Stimulated activated CD8-positive, alpha-beta memory T cell treated with anti-CD3 and anti-CD28 coated beads, Interleukin-12 subunit alpha, Interleukin-12 subunit beta, amount 100 ng/mL, for 1 hour (primary cell): ENCODE results near the gene BDKRB2.

Experiments used
- DNase-seq: peaks from one replicate; pipeline ENCODE4 v3.0.0-alpha.2; 2020; ENCODE audit warnings: low read depth

The BDKRB2 gene

GRCh38 chr14:96198430-96199130, 6.1 kb upstream of the BDKRB2 start:
- no peak for DNase-seq

- no peak for DNase-seq
These were observed 3.5 kb upstream of the BDKRB2 start for GRCh38 chr14:96201157-96201556.

GRCh38 chr14:96201965-96202364, 2.7 kb upstream of the BDKRB2 start:
- DNase-seq: no peak

GRCh38 chr14:96202441-96203094, 2.1 kb upstream of the BDKRB2 start:
- no peak for DNase-seq

- DNase-seq: no peak
These were observed 1.5 kb upstream of the BDKRB2 start for GRCh38 chr14:96203116-96203515.

GRCh38 chr14:96203635-96204034, 1.0 kb upstream of the BDKRB2 start:
- no peak for DNase-seq

GRCh38 chr14:96205059-96205977, 679 bp downstream of the BDKRB2 start:
- DNase-seq: no peak

- DNase-seq: no peak
These were observed 1.3 kb downstream of the BDKRB2 start for GRCh38 chr14:96205978-96206360.

GRCh38 chr14:96206461-96206860, 1.8 kb downstream of the BDKRB2 start:
- no peak for DNase-seq

GRCh38 chr14:96207686-96208085, 3.0 kb downstream of the BDKRB2 start:
- no peak for DNase-seq

- DNase-seq: no peak
These were observed 4.1 kb downstream of the BDKRB2 start for GRCh38 chr14:96208739-96209138.

GRCh38 chr14:96212140-96212539, 7.5 kb downstream of the BDKRB2 start:
- no peak for DNase-seq

GRCh38 chr14:96212896-96213295, 8.3 kb downstream of the BDKRB2 start:
- DNase-seq: no peak

- no peak for DNase-seq
These were observed 9.3 kb downstream of the BDKRB2 start for GRCh38 chr14:96213871-96214465.

- no peak for DNase-seq
These were observed 10.2 kb downstream of the BDKRB2 start for GRCh38 chr14:96214793-96215192.

- DNase-seq: no peak
These were observed 11.0 kb downstream of the BDKRB2 start for GRCh38 chr14:96215452-96216244.

- DNase-seq: no peak
These were observed 12.0 kb downstream of the BDKRB2 start for GRCh38 chr14:96216627-96217026.

GRCh38 chr14:96217376-96217913, 12.8 kb downstream of the BDKRB2 start:
- DNase-seq: no peak

- DNase-seq: no peak
These were observed 16.5 kb downstream of the BDKRB2 start for GRCh38 chr14:96221109-96221650.

GRCh38 chr14:96221841-96222240, 17.2 kb downstream of the BDKRB2 start:
- DNase-seq: no peak

GRCh38 chr14:96224480-96225096, 19.9 kb downstream of the BDKRB2 start:
- DNase-seq: no peak
